MG63 (cell line): ENCODE data around the gene CEP97. TPM values are rescaled to one million over a fixed set of nuclear protein-coding genes. Genes with fewer than 3 reads are reported as not detected.
A peak's percentile ranks its signal among the peaks of the same experiment; 100 is the strongest.
"Not testable (repeated sequence)": the region's sequence is repeated elsewhere in the genome, so short reads cannot be mapped to it uniquely, and the experiment has no call there.

Source experiments
- DNase-seq: peaks from one replicate; pipeline ENCODE4 v3.0.0-alpha.2; 2020
- H3K27me3 ChIP-seq: fragments of 250-450 bp; sonication (Bioruptor Pico); 2 replicates; pipeline ENCODE4 v1.5.1; 2020; ENCODE audit warnings: mild to moderate bottlenecking, moderate library complexity
- H3K36me3 ChIP-seq: fragments of 250-450 bp; sonication (Bioruptor Pico); 2 replicates; pipeline ENCODE4 v1.5.1; 2020; ENCODE audit warnings: mild to moderate bottlenecking, moderate library complexity
- H3K4me3 ChIP-seq: fragments of 250-450 bp; sonication (Bioruptor Pico); 2 replicates; pipeline ENCODE4 v1.5.1; 2020; ENCODE audit warnings: mild to moderate bottlenecking, moderate library complexity
- H3K9me3 ChIP-seq: fragments of 250-450 bp; sonication (Bioruptor Pico); 2 replicates; pipeline ENCODE4 v1.5.1; 2020; ENCODE audit warnings: mild to moderate bottlenecking, moderate library complexity
- total RNA-seq: library from RNA; depleted of rRNA; stranded (reverse); fragments of >200 nt; shearing (Covaris generic); gene quantifications from 2 replicates; pipeline ENCODE4 v1.2.3, GENCODE V29; 2014; ENCODE audit warnings: low replicate concordance

CEP97 gene
- total RNA-seq, 1 experiment from 2014 or later: 9.7 TPM

DNA sequence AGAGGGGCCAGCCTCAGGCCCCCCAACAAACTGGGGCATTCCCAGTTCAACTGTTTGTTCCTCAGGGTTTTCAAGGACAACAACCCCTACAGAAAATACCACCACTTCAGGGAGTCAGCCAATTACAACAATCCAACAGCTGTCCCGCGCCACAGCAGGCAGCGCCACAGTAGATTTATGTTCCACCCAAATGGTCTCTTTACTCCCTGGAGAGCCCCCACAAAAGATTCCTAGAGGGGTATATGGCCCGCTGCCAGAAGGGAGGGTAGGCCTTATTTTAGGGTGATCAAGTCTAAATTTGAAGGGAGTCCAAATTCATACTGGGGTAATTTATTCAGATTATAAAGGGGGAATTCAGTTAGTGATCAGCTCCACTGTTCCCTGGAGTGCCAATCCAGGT lies 29.6 kb upstream of the CEP97 start:
- H3K27me3 ChIP-seq, H3K9me3 ChIP-seq, H3K4me3 ChIP-seq, H3K36me3 ChIP-seq, DNase-seq: not testable (repeated sequence)

DNA sequence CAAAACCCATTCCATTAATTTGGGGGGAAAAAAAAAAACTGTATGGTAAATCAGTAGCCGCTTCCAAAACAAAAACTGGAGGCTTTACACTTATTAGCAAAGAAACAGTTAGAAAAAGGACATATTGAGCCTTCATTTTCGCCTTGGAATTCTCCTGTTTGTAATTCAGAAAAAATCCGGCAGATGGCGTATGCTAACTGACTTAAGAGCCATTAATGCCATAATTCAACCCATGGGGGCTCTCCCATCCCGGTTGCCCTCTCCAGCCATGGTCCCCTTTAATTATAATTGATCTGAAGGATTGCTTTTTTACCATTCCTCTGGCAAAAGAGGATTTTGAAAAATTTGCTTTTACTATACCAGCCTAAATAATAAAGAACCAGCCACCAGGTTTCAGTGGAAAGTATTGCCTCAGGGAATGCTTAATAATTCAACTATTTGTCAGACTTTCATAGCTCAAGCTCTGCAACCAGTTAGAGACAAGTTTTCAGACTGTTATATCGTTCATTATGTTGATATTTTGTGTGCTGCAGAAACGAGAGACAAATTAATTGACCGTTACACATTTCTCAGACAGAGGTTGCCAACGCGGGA lies 28.5 kb upstream of the CEP97 start:
- no peaks in the 10 kb centered on the region for H3K27me3 ChIP-seq
- H3K36me3 ChIP-seq: no peaks in the 10 kb centered on the region
- H3K4me3 ChIP-seq: no peak overlapping the region
- DNase-seq: no peak
- no peaks in the 10 kb centered on the region for H3K9me3 ChIP-seq

DNA sequence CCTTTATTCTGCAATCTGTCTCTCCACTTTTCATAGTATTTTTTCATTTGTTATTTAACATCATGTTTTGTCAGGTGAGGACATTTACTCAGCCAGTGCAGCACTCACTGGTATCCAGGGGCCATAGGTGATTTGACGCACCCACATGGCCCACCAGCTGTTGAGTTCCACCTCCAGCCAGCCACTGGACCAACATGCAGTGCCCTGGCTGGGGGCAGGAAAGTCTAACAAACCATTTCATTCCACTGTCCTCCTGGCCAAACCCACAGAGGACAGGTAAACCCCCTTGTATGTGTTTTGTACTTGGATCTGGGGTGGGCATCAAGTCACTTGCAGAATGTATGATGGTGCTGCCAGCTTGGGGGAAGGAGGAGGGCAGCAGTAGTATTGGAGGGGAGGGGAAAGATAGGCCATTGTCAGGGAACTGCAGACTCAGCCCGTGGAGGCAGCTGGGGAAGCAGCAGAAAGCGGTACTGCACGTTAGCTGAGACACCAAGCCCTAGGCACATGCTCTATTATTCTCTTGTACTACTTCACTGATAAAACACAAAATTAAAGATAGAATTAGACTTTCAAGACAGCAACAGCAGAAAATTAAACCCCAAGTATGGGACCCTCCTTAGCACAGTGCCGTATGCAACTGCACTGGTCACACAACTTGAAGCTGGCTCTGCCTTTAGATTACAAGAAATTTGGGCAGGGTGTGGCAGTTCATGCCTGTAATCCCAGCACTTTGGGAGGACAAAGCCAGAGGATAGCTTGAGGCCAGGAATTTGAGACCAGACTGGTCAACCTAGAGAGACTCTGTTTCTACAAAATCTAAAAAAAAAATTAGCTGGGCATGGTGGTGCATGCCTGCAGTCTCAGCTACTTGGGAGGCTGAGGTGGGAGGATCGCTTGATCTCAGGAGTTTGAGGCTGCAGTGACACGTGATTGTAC lies 22.4 kb upstream of the CEP97 start:
- Histone ChIP-seq H3K9me3 (no peaks in the 10 kb centered on the region), H3K36me3 (no peaks in the 10 kb centered on the region), H3K4me3 (no peak overlapping the region), H3K27me3 (no peaks in the 10 kb centered on the region)
- DNase-seq: no peak

DNA sequence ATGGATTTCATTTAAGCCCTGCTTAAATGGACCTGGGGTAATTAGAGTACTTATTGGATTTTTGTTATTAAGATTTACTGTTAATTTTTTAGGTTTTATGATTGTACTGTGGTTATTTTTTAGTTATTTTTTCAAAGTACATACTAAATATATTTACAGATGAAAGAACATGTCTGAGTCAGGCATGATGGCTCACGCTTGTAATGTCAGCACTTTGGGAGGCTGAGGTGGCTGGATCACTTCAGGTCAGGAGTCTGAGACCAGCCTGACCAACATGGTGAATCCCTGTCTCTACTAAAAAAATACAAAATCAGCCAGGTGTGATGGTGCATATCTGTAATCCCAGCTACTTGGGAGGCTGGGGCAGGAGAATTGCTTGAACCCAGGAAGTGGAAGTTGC lies 21.7 kb upstream of the CEP97 start:
- Histone ChIP-seq H3K4me3 (no peak overlapping the region), H3K36me3 (no peaks in the 10 kb centered on the region), H3K27me3 (no peaks in the 10 kb centered on the region), H3K9me3 (no peaks in the 10 kb centered on the region)
- DNase-seq: no peak

DNA sequence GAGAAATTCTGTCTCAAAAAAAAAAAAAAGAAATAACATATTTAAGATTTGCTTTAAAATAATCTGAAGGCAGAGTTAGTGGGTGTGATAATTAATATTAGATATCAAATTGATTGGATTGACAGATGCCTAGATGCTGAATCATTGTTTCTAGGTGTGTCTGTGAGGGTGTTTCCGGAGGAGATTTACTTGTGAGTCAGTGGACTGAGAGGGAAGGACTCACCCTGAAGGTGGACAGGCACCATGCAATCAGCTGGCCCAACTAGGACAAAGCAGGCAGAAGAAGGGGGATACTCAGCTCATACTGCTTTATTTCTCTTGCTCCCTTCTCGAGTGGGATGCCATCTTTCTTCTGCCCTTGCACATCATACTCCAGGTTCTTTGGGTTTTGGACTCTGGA lies 21.2 kb upstream of the CEP97 start:
- Histone ChIP-seq H3K27me3 (no peaks in the 10 kb centered on the region), H3K4me3 (no peak overlapping the region), H3K36me3 (no peaks in the 10 kb centered on the region), H3K9me3 (no peaks in the 10 kb centered on the region)
- no peak for DNase-seq

DNA sequence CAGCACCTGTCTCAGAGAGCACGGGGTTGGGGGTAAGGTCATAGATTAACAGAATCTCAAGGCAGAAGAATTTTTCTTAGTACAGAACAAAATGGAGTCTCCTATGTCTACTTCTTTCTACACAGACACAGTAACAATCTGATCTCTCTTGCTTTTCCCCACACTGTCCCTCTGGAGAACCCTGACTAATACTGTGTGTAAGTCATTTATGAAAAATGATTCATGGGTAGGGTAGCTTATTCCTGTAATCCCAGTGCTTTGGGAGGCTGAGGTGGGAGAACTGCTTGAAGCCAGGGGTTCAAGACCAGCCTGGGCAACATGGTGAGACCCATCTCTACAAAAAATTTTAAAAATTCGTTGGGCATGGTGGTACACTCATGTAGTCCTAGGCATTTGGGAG lies 19.8 kb upstream of the CEP97 start:
- not testable (repeated sequence) for H3K4me3 ChIP-seq, H3K36me3 ChIP-seq, H3K27me3 ChIP-seq, DNase-seq, H3K9me3 ChIP-seq

DNA sequence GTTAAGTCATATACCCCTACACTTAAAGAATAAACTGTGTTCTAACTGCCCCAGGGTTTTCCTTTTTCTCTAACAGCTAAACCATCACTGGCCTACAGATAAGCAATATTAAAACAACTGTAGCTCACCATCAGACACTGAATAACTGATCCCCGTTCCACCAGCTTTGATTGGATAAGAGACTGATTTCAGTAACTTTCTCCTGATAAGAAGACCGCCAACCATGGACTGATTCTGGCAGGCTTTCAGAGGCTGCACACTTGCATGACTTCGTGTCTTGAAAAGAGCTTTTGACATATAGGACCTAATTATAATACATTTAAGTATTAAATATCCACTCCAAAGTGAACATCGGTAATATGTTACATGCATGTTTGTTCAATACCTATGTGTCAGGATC lies 15.3 kb upstream of the CEP97 start:
- no peaks in the 10 kb centered on the region for H3K9me3 ChIP-seq
- H3K4me3 ChIP-seq: no peak overlapping the region
- no peaks in the 10 kb centered on the region for H3K36me3 ChIP-seq
- H3K27me3 ChIP-seq: no peaks in the 10 kb centered on the region; the same call in 1 of the 2 replicates
- no peak for DNase-seq

DNA sequence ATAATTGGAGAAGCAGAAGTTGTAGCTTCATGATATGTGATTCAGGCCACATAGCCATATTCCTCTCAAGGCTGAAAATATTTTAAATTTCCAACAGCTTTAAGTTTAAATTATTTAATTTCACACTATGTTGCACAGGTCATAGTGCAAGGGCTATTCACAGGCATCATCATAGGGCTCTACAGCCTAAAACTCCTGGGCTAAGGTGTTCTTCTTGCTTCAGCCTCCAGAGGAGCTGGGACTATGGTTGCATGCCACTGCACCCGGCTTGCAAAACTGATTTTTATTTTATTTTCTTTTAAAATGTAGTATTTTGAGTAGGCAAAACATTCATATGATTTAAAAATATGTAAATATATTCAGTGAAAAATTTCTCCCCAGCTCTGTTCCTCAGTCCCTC lies 6.0 kb upstream of the CEP97 start:
- Histone ChIP-seq H3K27me3 (no peaks in the 10 kb centered on the region), H3K4me3 (no peak overlapping the region), H3K9me3 (no peaks in the 10 kb centered on the region), H3K36me3 (no peaks in the 10 kb centered on the region)
- DNase-seq: no peak

DNA sequence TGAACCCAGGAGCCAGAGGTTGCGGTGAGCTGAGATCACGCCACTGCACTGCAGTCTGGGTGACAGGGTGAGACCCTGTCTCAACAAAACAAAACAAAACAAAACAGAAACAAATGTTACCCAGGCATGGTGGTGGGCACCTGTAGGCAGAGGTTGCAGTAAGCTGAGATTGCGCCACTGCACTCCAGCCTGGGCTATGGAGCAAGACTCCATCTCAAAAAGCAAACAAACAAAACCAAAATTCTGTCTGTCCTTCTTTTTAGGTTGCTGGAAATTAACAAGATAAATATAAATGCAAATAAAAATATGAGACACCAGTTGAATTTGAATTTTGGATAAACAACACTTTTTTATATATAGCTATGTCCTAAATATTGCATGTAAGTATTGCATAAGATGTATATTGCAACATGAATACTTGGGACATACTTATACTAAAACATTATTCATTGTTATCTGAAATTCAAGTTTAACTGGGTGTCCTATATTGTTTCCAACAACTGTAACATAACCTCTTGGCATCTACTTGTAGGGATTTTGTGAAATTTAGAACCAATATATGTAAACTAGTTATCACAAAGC lies 4.7 kb upstream of the CEP97 start:
- no peak overlapping the region for H3K4me3 ChIP-seq
- no peaks in the 10 kb centered on the region for H3K36me3 ChIP-seq
- DNase-seq: no peak
- H3K9me3 ChIP-seq: no peaks in the 10 kb centered on the region
- H3K27me3 ChIP-seq: no peaks in the 10 kb centered on the region

DNA sequence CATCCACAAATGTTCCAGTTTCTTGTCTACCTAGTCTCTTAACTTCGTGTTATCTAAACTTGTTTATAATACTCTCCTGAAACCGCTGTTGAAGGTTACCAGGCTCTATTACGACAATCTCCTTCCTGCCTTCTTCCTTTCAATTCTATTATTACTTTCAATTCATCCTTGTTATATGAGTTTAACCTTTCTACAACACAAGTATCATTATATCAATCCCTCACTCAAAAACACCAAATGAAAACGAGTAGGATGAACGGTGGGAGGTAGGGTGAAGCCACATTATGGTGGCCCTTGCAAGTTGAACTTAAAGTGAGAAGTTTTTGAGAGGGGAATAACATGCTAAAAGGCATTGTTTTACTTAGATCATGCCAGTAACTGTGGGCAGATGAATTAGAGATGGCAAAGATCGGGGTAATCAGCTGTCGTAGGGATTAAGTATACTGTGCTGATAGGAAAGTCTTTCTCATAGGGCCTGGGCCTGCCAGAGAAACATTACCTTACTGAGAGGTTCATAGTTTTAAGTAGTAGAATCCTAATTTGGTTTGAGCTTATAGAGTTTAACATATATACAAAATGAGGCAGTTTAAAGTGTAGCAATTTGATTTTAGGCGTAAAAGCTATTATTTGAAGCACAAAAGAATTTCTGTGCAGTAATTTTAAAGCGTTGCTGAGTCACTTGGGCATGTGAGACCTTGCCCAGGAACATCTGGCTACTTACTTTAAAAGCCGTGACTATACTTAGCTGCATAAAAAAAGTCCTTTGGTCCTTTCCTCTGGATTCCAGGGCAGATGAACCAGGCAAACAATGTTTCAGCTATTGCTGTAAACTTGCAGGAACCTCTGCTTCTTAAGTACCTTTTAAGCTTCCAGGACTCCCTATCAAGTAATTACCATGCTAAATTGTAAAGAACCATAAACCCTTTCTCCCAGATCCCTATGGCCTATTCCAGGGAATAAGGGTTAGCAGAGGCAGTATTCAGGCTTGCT lies 3.3 kb upstream of the CEP97 start:
- DNase-seq: peak; percentile 23
- no peak overlapping the region for H3K4me3 ChIP-seq
- H3K9me3 ChIP-seq: no peaks in the 10 kb centered on the region
- H3K27me3 ChIP-seq: no peaks in the 10 kb centered on the region
- H3K36me3 ChIP-seq: no peaks in the 10 kb centered on the region

DNA sequence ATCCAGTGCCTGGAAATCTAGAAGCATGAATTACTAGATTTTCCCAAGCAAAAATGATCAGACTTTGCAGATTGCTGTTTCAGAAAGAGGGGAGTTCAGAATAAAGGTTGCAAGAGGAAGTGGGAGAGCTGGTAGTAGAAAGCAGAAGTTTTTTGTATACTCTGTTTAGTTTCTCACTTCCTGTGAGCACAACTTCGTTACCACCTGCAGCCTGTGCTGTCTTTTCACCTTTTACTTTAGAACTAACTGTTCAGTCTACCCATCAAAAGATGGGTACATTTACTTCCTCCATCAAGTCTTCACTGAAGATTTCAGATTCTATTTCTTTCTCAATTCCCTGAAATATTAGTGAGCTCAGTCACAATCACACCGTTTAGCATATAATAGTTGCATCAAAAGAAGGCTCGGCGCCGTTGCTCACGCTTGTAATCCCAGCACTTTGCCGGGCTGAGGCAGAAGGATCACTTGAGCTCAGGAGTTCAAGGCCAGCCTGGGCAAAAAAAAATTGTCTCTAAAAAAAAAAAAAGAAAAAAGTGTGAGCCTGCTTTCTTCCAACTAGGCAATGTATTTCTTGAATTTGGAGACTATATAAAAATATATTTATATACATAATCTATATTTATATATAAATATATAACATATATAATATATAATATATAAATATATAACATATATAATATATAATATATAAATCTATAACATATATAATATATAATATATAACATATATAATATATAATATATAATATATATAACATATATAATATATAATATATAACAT lies 1.8 kb upstream of the CEP97 start:
- H3K9me3 ChIP-seq: no peaks in the 10 kb centered on the region
- no peak for DNase-seq
- peaks cover 13% of the 10 kb centered on the region for H3K36me3 ChIP-seq
- no peaks in the 10 kb centered on the region for H3K27me3 ChIP-seq
- H3K4me3 ChIP-seq: no peak overlapping the region

DNA sequence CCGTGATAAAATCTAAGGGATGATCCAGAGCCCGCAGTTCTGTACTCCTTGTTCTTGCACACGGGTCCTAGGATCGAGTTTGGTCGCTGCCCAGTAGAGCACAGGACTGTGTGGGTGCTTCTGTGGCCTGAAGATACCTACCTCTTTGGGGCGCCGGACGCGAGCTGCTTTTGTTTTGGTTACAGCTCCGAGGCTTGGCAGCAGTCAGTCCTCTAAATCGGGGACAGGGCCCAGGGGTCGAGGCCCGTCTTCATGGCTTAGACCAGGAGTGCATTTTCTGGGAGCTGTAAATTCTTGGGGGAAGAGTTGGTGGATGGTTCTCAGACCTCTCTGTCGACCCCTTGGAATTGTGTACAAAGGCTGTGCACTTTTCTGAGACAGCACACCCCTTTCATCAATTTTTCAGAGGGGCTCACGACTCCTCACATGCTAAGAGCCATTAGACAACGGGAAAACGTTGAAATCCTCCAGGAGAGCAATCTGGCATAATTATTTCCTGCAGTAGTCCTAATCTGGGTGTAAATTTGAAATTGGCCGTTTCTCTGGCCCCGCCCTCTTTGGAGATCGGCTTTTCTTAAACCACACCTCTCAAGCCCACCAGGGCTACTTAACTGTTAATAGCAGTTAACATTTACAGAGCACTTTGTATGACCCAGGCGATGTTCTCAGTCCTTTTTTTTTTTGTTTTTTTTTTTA lies 928 bp downstream of the CEP97 start:
- H3K27me3 ChIP-seq: no peaks in the 10 kb centered on the region
- peak; percentile 22 for DNase-seq

DNA sequence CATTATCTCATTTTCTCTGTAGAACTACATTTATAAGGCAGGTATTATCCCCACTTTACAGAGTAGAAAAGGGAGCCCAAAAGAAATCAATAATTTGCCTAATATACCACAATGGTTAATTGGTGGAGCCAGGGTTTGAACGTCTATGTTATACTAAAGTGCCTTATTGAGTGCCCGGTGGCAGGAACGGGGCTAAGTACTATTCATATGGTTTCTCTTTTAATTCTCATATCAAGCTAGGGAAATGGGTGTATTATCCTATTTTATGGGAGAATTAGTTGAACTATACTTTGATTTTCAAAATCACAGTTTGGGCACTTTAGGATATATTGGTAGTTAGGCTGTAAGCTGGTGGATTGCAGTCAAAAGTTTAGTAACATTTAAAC lies 1.5 kb downstream of the CEP97 start:
- no peak for DNase-seq
- no peaks in the 10 kb centered on the region for H3K27me3 ChIP-seq
- H3K4me3 ChIP-seq: peak overlapping the region; percentile 80
- H3K9me3 ChIP-seq: no peaks in the 10 kb centered on the region
- H3K36me3 ChIP-seq: peaks cover 32% of the 10 kb centered on the region

More for the DNA sequence above, 928 bp downstream of the CEP97 start:
- Histone ChIP-seq H3K9me3 (no peaks in the 10 kb centered on the region), H3K36me3 (peaks cover 27% of the 10 kb centered on the region), H3K4me3 (peak overlapping the region; percentile 80)

DNA sequence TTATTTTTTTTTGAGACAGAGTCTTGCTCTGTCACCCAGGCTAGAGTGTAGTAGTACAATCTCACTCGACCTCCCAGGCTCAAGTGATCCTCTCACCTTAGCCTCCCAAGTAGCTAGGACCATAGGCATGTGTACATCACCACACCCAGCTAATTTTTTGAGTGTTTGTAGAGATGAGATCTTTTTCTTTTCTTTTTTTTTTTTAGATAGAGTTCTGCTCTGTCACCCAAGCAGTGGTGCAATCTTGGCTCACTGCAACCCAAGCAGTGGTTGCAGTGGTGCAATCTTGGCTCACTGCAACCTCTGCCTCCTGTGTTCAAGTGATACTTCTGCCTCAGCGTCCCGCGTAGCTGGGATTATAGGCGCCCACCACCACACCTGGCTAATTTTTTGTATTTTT lies 5.2 kb downstream of the CEP97 start:
- no peak for DNase-seq
- H3K36me3 ChIP-seq: peaks cover 65% of the 10 kb centered on the region
- H3K27me3 ChIP-seq: no peaks in the 10 kb centered on the region
- no peak overlapping the region for H3K4me3 ChIP-seq
- H3K9me3 ChIP-seq: no peaks in the 10 kb centered on the region

DNA sequence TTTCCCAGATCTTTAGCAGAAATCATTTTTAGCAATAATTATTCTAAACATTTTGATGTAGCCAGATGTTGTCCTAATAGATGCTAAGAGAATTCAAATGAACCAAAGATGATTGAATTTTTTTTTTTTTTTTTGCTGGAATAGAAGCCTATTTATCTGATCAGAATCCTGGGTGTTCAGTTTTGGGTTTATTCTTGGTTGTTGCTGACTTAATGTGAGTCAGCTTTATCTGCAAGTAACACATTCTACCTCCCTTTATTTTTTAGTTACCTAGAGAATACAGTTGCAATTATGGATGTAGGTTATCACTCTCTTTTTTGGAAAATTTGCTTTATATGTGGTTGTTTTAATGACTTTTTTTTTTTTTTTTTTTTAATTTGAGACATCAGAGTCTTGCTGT lies 6.4 kb downstream of the CEP97 start:
- no peak overlapping the region for H3K4me3 ChIP-seq
- no peaks in the 10 kb centered on the region for H3K27me3 ChIP-seq
- H3K36me3 ChIP-seq: peaks cover 78% of the 10 kb centered on the region
- no peak for DNase-seq
- no peaks in the 10 kb centered on the region; the same call in 1 of the 2 replicates for H3K9me3 ChIP-seq
